NCI-H82 treated with DMSO at 0.1 percent for 48 hours (cell line): Measurements from ENCODE around the gene PFAS.

Experiments
- DNase-seq: peaks from one replicate; lab custom pipeline; 2025; ENCODE audit not compliant: unreplicated experiment; lab: John Stamatoyannopoulos, UW

Gene PFAS

GRCh38 chr17:8267480-8268147 lies 18.5 kb downstream of the PFAS start:
- DNase-seq, result no peak

- DNase-seq, result no peak
Observed at GRCh38 chr17:8268550-8269298, 19.6 kb downstream of the PFAS start.

GRCh38 chr17:8272421-8272820 lies 23.3 kb downstream of the PFAS start:
- no peak for DNase-seq

- DNase-seq, result no peak
Observed at GRCh38 chr17:8273884-8274444, 24.9 kb downstream of the PFAS start.

- DNase-seq, result no peak
Observed at GRCh38 chr17:8274816-8275215, 25.7 kb downstream of the PFAS start.

GRCh38 chr17:8275421-8276290 lies 26.6 kb downstream of the PFAS start:
- DNase-seq, result peak; percentile 17

GRCh38 chr17:8277317-8277716 lies 28.2 kb downstream of the PFAS start:
- DNase-seq, result no peak

GRCh38 chr17:8282345-8282744 lies 33.3 kb downstream of the PFAS start:
- DNase-seq, result no peak

GRCh38 chr17:8283356-8283755 lies 34.3 kb downstream of the PFAS start:
- peak; percentile 58 for DNase-seq

- no peak for DNase-seq
Observed at GRCh38 chr17:8284126-8284525, 35.0 kb downstream of the PFAS start.

- DNase-seq, result no peak
Observed at GRCh38 chr17:8285270-8286181, 36.4 kb downstream of the PFAS start.

GRCh38 chr17:8287651-8288335 lies 38.7 kb downstream of the PFAS start:
- DNase-seq, result no peak

GRCh38 chr17:8288336-8289102 lies 39.4 kb downstream of the PFAS start, which contains the start of gene RANGRF:
Gene RANGRF (plus strand): TSS chr17:8288670. CDS start chr17:8288789, 119 bp downstream.
- peak; percentile 94 for DNase-seq

- peak; percentile 25 for DNase-seq
Observed at GRCh38 chr17:8289103-8289397, 40.0 kb downstream of the PFAS start.

GRCh38 chr17:8290043-8290442 lies 41.0 kb downstream of the PFAS start:
- no peak for DNase-seq

GRCh38 chr17:8292639-8293395 lies 43.7 kb downstream of the PFAS start:
- DNase-seq, result no peak

- no peak for DNase-seq
Observed at GRCh38 chr17:8294361-8294760, 45.3 kb downstream of the PFAS start.

- DNase-seq, result no peak
Observed at GRCh38 chr17:8294814-8295316, 45.8 kb downstream of the PFAS start.
